ENCODE results near the gene FXYD6. TPM values are rescaled to one million over a fixed set of nuclear protein-coding genes. Genes with fewer than 3 reads are reported as not detected.
"Not testable (repeated sequence)": the region's sequence is repeated elsewhere in the genome, so short reads cannot be mapped to it uniquely, and the experiment has no call there.

Gene FXYD6
- 2.1 and 2.9 TPM in 2 replicates for total RNA-seq (2014; rRNA removed; shearing (Covaris generic))

GRCh38 chr11:117876341-117877119 lies at the start of gene FXYD6:
FXYD6 (minus strand) TSS chr11:117876658; CDS start chr11:117842776, 33,882 bp downstream.
- peak; percentile 1 for DNase-seq (ENCODE audit: low spot score)

- DNase-seq (ENCODE audit: low spot score): not testable (repeated sequence)
Measured at GRCh38 chr11:117926166-117926565, 49.7 kb upstream of the FXYD6 start.

- no peak for DNase-seq (ENCODE audit: low spot score)
Measured at GRCh38 chr11:117925198-117925925, 48.9 kb upstream of the FXYD6 start.

- no peak for DNase-seq (ENCODE audit: low spot score)
Measured at GRCh38 chr11:117924631-117925170, 48.2 kb upstream of the FXYD6 start.

GRCh38 chr11:117923773-117924172 lies 47.3 kb upstream of the FXYD6 start:
- no peak for DNase-seq (ENCODE audit: low spot score)

GRCh38 chr11:117923275-117923674 lies 46.8 kb upstream of the FXYD6 start:
- no peak for DNase-seq (ENCODE audit: low spot score)

- no peak for DNase-seq (ENCODE audit: low spot score)
Measured at GRCh38 chr11:117921893-117922292, 45.4 kb upstream of the FXYD6 start.

DNA sequence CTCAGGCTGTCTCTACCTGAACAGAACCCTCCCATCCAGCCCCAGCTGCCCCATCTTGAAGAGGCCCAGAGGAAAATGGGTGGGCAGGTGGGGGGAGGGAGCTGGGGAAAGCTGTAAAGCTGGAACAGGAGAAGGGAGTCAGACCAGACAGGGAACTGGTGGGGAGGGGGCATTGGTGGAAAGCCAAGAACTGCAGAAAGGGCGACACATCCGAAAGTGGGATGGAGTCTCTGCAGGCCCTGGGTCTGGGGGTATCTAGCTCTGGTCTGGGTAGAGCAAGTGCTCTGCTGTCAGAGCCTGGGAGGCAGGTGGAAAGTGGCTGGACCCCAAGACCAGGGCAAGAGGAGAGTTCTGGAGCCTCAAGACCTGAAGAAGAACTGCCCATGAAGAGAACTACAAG lies 45.0 kb upstream of the FXYD6 start:
- DNase-seq (ENCODE audit: low spot score): no peak

- no peak for DNase-seq (ENCODE audit: low spot score)
Measured at GRCh38 chr11:117919781-117920221, 43.3 kb upstream of the FXYD6 start.

- no peak for DNase-seq (ENCODE audit: low spot score)
Measured at GRCh38 chr11:117919341-117919740, 42.9 kb upstream of the FXYD6 start.

- DNase-seq (ENCODE audit: low spot score): no peak
Measured at GRCh38 chr11:117918366-117919255, 42.2 kb upstream of the FXYD6 start.

DNA sequence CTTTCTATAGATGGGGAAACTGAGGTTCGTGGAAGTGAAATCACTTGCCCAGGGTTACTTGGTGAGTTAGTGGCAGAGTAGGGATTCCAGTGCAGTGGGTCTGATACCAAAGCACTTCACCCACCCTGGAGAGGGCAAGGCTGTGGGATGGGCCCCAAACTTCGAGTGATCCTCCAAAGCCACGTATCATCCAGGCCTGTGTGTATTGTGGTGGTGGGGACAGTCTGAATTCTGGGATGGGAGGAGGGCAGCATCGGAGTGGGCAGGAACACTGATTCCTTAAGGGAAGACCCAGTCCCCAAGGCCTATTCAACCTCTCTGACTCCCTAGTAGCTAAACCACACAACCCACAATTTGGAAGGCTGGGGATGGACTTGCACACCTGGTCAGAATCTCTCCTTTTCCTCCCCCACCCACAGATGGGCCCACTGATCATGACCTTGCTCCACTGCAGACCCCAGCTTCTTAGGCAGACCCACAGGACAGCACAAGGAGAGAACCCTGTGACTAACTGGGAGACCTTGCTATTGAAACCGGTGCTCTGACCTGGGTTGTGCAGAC lies 41.2 kb upstream of the FXYD6 start:
- DNase-seq (ENCODE audit: low spot score): no peak

- DNase-seq (ENCODE audit: low spot score): no peak
Measured at GRCh38 chr11:117916956-117917355, 40.5 kb upstream of the FXYD6 start.

- no peak for DNase-seq (ENCODE audit: low spot score)
Measured at GRCh38 chr11:117915672-117916235, 39.3 kb upstream of the FXYD6 start.

GRCh38 chr11:117914991-117915618 lies 38.6 kb upstream of the FXYD6 start:
- no peak for DNase-seq (ENCODE audit: low spot score)

- DNase-seq (ENCODE audit: low spot score): no peak
Measured at GRCh38 chr11:117914398-117914761, 37.9 kb upstream of the FXYD6 start.

DNA sequence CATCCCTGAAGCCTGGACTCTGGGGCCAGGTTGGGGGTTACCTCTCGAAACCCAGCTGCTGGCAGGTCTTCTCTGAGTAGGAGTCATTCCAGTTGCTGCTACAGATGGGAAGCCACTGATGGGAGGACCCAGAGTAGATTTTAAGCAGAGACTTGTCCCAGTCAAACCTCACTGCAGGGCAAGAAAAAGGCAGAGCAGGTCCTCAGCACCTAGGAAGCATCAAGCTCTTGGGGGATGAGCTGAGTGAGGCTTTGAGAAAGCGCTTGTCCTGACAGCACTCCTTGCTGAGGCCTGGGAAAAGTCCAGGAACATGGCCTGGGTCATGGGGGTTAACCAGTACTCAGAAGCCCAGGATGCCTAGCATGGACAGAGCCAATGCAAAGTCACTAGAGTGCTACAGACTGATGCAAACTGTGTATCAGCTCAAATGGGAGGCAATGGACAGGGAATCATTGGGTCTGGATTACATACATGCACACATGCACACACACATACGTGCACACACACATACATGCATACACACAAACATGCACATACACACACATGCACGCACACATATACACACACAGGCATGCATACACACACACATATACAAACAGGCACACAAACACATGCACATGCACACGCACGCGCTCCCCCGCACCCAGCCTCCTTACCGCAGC lies 37.4 kb upstream of the FXYD6 start:
- DNase-seq (ENCODE audit: low spot score): no peak

DNA sequence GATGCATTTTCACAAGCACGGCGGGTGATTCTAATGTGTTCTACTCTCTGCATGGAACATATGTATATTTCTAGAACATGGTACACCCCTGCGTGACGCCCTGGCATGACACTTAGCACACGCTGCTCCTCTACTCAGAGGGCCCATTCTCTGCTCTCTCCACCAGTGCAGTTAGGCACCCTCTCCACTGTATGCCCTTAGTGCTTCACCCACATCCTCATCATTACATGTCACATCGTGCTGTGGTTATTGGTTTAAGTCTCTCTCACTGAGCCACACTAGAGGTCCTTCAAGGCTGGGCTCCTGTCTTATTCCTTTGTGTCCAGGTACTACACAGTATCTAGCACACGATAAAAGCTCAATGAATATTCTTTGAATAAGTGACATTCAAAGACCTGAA lies 36.0 kb upstream of the FXYD6 start:
- no peak for DNase-seq (ENCODE audit: low spot score)

- DNase-seq (ENCODE audit: low spot score): no peak
Measured at GRCh38 chr11:117911694-117912093, 35.2 kb upstream of the FXYD6 start.
